Jurkat, Clone E6-1 (cell line): Measurements from ENCODE around the gene MRS2.

Experiments used
- DNase-seq: peaks from one replicate; pipeline ENCODE4 v3.0.0-alpha.2; 2011; ENCODE audit warnings: low read depth, low spot score
- H3K4me3 ChIP-seq: 2 replicates; pipeline ENCODE4 v1.5.1; 2011; ENCODE audit warnings: mild to moderate bottlenecking, low read length, control low read depth, moderate library complexity

Gene MRS2

GRCh38 chr6:24425091-24425490 is 22.4 kb downstream of the MRS2 start:
- DNase-seq: no peak
- no peak overlapping the region for H3K4me3 ChIP-seq

DNA sequence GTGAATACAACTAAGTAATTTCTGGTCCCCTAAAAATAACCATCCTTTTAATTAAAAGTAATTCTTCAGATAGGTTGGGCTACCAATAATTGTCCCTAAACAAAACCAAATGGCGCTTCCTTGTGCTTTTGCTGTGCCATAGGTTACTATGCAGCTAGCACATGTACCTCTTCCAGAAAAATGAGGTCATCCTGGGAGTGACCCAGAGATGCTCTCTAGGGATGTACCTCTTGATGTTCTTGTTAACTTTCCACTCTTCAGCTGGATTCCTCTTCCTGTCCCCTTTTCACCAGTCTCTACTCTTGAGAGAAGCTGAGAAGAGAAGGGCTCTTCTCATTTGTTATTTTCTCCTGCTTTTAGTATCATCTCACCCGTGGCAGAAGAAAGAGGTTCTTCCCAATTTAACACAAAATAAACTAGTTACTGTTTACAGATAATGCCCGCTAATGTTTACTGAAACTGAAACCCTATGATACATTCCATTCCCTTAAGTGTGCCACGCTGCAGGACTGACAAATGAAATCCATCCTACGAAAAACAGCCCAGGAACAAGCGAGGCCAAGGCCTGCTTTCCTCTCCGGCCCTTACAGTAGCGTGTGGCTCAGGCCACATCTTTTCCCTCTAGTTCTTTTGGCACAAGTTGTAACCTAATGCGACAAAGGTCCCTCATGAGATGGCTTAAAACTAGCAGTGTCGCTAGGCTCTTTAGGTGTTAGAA is 24.2 kb downstream of the MRS2 start:
- no peak overlapping the region for H3K4me3 ChIP-seq
- DNase-seq: no peak

DNA sequence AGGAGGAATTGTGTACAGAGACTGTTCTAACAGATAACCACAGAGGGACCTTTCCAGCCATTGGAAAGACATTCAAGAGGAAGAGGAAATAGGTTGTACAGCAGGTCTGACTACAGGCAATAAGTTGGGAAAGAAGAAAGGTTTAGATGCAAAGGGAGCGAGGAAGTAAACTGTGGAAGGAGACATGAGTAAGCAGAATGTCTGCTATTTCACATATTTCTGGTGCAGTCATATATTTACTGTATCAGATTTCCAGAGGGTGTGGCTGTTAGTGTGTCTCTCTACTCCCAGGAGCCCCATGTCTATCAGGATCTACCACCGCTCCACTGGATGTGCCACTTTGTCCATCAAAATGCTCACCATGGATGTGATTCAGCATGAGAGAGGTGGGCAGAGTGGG is 25.9 kb downstream of the MRS2 start:
- no peak for DNase-seq
- no peak overlapping the region for H3K4me3 ChIP-seq

GRCh38 chr6:24429146-24429545 is 26.4 kb downstream of the MRS2 start:
- no peak for DNase-seq
- H3K4me3 ChIP-seq: no peak overlapping the region

DNA sequence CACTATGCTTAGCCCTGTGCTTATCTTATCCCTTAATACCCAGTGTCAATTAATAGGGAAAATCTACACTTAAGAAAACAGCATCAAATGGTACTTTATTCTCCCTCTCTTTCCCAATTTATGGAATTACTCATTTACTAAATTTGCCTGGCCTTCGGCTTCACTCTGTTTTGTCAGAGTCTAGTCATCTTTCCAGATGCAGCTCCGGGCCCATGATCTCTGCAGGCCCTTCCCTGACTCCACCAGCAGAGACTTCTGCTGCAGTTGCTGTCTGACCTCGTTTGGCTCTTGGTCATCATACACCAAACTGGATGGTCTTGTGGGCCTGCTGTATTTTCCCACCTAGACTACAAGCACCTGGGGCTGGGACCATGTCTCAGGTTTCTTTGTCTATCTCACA is 27.4 kb downstream of the MRS2 start:
- no peak for DNase-seq
- H3K4me3 ChIP-seq: no peak overlapping the region

DNA sequence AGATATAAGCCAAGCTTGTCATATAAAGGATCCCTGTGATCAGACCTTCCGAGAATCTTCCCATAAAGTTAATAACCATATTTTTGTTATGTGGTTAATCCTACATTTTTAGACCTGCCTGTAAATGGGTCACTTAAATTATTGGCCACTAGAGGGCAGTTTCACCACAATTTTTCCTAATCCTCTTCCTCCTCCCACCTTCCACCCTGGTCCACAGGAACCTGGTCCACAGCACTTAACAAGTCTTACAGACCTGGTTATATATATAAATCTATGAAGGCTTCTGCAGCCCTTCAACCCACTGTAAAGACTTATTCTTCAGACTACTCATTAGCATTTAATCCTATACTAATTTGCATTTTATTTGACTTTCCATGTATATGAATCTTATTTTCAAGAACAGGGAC is 28.3 kb downstream of the MRS2 start:
- H3K4me3 ChIP-seq: no peak overlapping the region
- DNase-seq: peak; percentile 35

DNA sequence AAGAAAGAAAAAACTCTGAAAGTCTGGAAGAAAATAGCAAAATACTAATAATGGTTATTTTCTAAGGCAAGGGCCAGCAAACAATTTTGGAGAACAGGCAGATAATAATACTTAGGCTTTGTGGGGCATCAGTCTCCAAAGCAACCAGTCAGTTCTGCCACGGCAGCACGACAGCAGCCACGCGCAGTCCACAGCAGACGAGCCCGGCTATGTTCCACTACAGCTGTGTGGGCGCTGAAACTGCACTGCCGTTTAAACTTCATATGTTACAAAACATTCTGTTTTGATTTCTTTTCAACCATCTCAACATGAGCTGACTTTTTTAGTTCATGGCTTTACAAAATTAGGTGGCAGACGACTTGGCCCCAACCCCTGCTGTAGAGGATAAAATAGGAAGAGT is 29.9 kb downstream of the MRS2 start:
- no peak overlapping the region for H3K4me3 ChIP-seq

GRCh38 chr6:24436979-24437378 is 34.2 kb downstream of the MRS2 start:
- H3K4me3 ChIP-seq: no peak overlapping the region

More for the DNA sequence above, 29.9 kb downstream of the MRS2 start:
- DNase-seq: no peak

GRCh38 chr6:24439858-24440539 is 37.3 kb downstream of the MRS2 start:
- peak; percentile 50 for DNase-seq
- no peak overlapping the region for H3K4me3 ChIP-seq

More at GRCh38 chr6:24436979-24437378, 34.2 kb downstream of the MRS2 start:
- no peak for DNase-seq

DNA sequence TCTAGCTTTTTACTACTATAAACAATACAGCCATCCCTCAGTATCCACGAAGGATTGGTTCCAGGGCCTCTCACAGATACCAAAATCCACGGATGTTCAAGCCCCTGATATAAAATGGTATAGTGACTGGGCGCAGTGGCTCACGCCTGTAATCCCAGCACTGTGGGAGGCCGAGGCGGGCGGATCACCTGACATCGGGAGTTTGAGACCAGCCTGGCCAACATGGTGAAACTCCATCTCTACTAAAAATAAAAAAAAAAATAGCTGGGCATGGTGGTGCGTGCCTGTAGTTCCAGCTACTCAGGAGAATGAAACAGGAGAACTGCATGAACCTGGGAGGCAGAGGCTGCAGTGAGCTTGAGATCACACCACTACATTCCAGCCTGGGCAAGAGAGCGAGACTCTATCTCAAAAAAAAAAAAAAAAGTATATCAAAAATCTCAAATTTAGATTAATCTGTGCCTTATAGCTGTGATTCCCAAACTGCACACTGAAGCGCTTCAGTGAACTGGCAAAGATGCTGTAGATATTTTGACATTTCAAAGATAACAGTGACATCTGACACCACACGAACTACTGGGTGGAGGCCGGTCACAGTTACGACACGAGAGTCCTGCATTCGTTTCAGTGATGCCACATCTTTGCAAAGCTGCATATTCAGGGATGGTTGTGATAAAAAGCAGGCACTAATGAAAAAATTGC is 38.3 kb downstream of the MRS2 start:
- H3K4me3 ChIP-seq: no peak overlapping the region
- no peak for DNase-seq

GRCh38 chr6:24441599-24441904 is 38.8 kb downstream of the MRS2 start:
- DNase-seq: no peak
- no peak overlapping the region for H3K4me3 ChIP-seq

GRCh38 chr6:24444588-24444987 is 41.9 kb downstream of the MRS2 start:
- no peak overlapping the region for H3K4me3 ChIP-seq
- DNase-seq: no peak

- no peak for DNase-seq
- no peak overlapping the region for H3K4me3 ChIP-seq
These were observed 43.0 kb downstream of the MRS2 start for GRCh38 chr6:24445704-24446103.

GRCh38 chr6:24446670-24447069 is 43.9 kb downstream of the MRS2 start:
- no peak overlapping the region for H3K4me3 ChIP-seq
- no peak for DNase-seq

DNA sequence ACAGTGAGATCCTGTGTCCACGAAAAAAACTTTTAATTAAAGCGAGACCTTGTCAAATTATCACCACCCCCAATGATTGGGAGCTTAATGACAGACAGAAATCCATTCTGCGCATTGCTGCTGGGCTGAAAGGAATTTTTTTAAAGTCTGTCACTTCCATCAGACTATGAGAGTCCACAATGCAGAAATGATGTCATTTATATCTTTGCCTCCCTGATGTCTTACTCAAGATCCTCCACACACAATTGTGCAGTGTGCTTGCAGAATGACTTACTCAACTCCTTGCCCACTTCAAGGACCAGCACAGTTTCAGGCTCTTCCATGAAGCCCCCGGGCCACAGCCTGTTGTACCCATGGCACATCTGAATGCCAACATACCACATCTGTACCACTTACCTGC is 45.7 kb downstream of the MRS2 start:
- H3K4me3 ChIP-seq: no peak overlapping the region
- DNase-seq: no peak

DNA sequence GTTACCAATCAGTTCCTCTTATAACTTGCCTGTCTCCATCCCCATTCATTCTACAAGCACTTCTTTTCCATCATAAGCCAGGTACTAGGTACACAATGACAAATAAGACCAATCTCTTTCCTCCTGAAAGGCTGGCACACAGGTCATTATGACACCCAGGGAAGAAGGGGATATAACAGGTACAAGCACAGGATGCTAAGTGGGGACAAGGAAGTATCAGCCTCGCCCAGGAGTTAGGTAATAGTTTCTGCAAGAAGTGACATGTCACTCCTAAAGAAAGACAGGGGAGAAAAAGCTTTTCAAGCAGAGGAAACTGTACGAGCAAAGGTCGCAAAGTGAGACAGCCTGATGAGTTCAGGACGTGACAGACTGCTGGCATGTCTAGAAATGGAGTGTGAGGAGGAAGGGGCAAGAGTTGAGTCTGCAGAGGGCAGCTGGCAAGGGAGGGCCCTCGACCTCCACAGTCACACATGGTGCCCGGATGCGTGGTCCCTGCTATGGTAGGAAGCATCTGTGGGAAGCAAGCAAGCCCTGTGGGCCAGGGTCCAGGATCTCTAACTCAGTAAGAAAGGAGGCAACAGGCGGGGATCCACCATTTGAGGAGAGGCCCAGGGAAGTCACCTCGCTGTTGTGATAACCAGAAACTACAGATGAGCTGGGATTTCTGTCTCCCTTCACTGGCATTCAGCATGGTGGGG is 46.2 kb downstream of the MRS2 start:
- no peak for DNase-seq

GRCh38 chr6:24451581-24452388 is 49.0 kb downstream of the MRS2 start:
- H3K4me3 ChIP-seq: no peak overlapping the region
- DNase-seq: peak; percentile 26

More for the DNA sequence above, 46.2 kb downstream of the MRS2 start:
- no peak overlapping the region for H3K4me3 ChIP-seq

DNA sequence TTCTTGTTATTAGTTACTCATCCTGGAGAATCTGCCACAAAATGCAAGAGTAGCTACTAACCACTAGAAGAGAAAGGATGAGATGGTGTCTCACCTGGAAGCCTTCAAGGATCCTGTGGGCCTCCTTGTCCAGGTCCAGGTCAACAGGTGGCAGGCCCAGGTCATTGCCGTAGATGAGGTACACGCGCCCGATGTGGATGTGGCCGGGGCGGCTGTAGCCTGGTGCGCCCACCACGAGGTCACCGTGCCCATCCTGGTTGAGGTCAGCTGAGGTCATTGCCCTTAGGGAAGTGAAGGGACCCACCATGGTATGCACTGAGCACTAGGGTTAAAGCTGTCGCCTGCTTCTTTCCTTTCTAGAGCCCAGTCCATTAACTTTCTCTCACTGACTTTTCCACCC is 51.2 kb downstream of the MRS2 start:
- DNase-seq: no peak
- H3K4me3 ChIP-seq: no peak overlapping the region

GRCh38 chr6:24454452-24454851 is 51.7 kb downstream of the MRS2 start:
- peak; percentile 28 for DNase-seq
- no peak overlapping the region for H3K4me3 ChIP-seq
